ENCODE data around the gene HOXD11.

The HOXD11 gene

DNA sequence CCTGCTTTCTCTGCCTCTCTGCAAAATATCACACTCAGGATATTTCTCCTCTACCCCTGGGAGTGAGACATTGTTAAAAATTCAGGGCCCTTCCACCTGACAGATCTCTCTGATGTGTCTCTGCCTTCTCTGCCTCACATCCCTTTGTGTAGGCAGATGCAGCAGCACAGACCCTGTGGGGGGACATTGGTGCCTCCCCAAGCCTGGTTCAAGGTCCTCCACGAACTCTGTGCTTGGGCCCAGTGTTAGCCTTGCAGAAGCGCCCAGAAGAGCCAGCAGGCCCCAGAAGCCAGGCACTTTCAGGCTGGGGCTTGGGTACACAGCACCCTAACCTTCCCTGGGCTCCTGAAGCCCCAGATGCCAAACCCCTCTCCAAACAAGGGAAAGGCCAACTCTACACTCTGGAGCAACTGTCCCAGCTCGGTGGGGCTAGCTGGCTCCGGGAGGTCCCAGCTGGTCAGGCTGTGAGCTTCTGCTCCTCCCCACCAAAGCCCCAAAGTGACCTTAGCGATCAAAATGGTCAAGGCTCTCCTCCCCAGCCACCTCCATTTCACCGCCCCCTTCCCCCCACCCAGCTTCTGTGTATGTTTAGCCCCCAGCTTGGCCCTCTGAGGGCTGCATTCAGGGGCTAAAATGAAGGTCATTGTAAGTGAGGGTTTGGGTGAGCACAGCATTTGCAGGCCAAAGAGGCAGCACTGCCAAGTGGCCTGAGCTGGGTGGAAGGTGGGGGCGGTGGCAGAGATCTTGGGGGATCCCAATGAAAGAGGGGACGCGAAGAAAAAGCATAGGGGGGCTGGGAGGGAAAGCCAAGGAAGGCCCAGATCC, 18.1 kb downstream of the HOXD11 start:
- no peak overlapping the region for H3K27ac ChIP-seq (ENCODE audit: low read depth, low read length, severe bottlenecking)
- no peaks in the 10 kb centered on the region for H3K36me3 ChIP-seq (ENCODE audit: control insufficient read depth, insufficient read depth, low read length)
- no peaks in the 10 kb centered on the region for H3K9me3 ChIP-seq (ENCODE audit: control insufficient read depth, low read length)
- WGBS, 2 experiments (ENCODE audit: insufficient coverage in 2 of 2), result 19 to 25% methylated on average over 5 to 7 of the region's 9 CpGs
- H3K4me3 ChIP-seq (ENCODE audit: extremely low read depth, insufficient read depth, low read length, poor library complexity, severe bottlenecking), result no peak overlapping the region
- H3K4me1 ChIP-seq (ENCODE audit: control insufficient read depth, insufficient read depth, low read length, poor library complexity, severe bottlenecking), result no peaks in the 10 kb centered on the region

DNA sequence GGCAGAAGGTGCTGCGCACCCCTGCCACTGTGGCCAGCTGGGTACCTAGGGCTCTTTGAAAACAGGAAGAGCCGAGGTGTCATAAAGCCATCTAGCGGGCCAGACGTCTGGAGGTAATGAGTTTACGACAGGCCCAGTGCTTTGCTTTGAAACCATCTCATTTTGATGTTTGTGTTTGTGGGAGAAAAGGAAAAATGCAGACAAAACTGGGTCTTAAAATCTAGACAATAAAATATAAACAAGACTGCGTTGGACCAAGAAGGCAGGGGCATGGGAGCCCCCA, 18.6 kb downstream of the HOXD11 start:
- no peaks in the 10 kb centered on the region for H3K36me3 ChIP-seq (ENCODE audit: control insufficient read depth, insufficient read depth, low read length)
- no peaks in the 10 kb centered on the region for H3K4me1 ChIP-seq (ENCODE audit: control insufficient read depth, insufficient read depth, low read length, poor library complexity, severe bottlenecking)
- no peaks in the 10 kb centered on the region for H3K9me3 ChIP-seq (ENCODE audit: control insufficient read depth, low read length)
- no peak overlapping the region for H3K4me3 ChIP-seq (ENCODE audit: extremely low read depth, insufficient read depth, low read length, poor library complexity, severe bottlenecking)
- no peak overlapping the region for H3K27ac ChIP-seq (ENCODE audit: low read depth, low read length, severe bottlenecking)
- 14 to 15% methylated on average over 5 to 6 of the region's 6 CpGs for WGBS, 2 experiments (ENCODE audit: insufficient coverage in 2 of 2)

DNA sequence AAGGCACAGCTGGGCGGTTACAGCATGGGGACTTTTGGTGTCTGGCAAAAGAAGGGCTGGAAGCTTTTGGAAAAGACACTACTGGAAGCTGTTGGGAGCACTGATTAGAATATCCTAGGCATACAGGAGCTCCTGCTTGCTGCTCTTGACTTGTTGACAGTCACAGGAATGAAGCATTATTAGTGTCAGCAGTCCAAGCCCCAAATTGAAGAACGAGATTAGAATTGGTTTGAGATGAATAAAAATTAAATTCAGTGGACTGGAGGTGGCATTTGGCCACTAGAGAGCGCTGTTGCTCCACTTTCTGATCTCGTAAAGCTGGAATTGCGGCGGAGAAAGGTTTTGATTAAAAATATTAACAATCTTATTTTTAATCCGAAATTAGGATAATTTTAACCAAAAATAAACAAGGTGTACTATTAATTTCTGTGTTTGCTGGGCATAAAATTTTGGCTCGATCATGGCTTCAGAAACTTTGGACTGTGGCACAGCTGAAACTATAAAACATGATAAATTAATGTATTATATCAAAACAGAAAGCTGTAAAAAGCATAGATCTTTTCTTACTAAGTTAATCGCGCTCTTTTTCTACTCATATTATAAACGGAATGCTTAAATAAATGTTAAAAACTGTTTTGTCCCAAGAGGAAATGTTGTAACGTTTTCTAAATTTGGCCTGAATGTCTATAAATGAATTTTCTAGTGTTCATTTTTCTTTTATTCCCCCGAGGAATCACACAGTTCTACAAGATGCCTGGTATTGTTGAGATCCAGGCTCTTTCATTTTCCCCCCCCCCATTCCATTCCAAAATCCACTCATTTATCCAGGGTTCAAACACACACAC, 20.1 kb downstream of the HOXD11 start:
- H3K4me3 ChIP-seq (ENCODE audit: extremely low read depth, insufficient read depth, low read length, poor library complexity, severe bottlenecking), result no peak overlapping the region
- WGBS, 2 experiments (ENCODE audit: insufficient coverage in 2 of 2), result 14 to 20% methylated on average over 1 to 2 of the region's 13 CpGs
- H3K9me3 ChIP-seq (ENCODE audit: control insufficient read depth, low read length), result no peaks in the 10 kb centered on the region
- H3K4me1 ChIP-seq (ENCODE audit: control insufficient read depth, insufficient read depth, low read length, poor library complexity, severe bottlenecking), result no peaks in the 10 kb centered on the region
- H3K36me3 ChIP-seq (ENCODE audit: control insufficient read depth, insufficient read depth, low read length), result no peaks in the 10 kb centered on the region
- H3K27ac ChIP-seq (ENCODE audit: low read depth, low read length, severe bottlenecking), result no peak overlapping the region

DNA sequence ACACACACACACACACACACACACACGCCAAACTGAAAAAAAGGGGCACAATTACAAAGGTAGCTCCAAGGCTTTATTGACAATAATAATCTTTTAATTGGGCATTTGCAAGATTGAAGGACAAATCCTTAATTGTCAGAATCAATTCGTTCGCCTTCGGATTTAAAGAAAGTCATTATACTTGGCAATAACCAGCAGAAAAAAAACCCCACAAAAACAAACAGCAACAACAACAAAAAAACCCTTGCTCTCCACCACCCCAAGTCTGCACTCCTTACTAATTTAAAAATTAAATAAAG, 20.6 kb downstream of the HOXD11 start:
- H3K27ac ChIP-seq (ENCODE audit: low read depth, low read length, severe bottlenecking), result no peak overlapping the region
- H3K4me1 ChIP-seq (ENCODE audit: control insufficient read depth, insufficient read depth, low read length, poor library complexity, severe bottlenecking), result no peaks in the 10 kb centered on the region
- H3K9me3 ChIP-seq (ENCODE audit: control insufficient read depth, low read length), result no peaks in the 10 kb centered on the region
- WGBS, 2 experiments (ENCODE audit: insufficient coverage in 2 of 2), result 33 to 67% methylated on average over 3 of the region's 4 CpGs
- H3K4me3 ChIP-seq (ENCODE audit: extremely low read depth, insufficient read depth, low read length, poor library complexity, severe bottlenecking), result no peak overlapping the region
- no peaks in the 10 kb centered on the region for H3K36me3 ChIP-seq (ENCODE audit: control insufficient read depth, insufficient read depth, low read length)

DNA sequence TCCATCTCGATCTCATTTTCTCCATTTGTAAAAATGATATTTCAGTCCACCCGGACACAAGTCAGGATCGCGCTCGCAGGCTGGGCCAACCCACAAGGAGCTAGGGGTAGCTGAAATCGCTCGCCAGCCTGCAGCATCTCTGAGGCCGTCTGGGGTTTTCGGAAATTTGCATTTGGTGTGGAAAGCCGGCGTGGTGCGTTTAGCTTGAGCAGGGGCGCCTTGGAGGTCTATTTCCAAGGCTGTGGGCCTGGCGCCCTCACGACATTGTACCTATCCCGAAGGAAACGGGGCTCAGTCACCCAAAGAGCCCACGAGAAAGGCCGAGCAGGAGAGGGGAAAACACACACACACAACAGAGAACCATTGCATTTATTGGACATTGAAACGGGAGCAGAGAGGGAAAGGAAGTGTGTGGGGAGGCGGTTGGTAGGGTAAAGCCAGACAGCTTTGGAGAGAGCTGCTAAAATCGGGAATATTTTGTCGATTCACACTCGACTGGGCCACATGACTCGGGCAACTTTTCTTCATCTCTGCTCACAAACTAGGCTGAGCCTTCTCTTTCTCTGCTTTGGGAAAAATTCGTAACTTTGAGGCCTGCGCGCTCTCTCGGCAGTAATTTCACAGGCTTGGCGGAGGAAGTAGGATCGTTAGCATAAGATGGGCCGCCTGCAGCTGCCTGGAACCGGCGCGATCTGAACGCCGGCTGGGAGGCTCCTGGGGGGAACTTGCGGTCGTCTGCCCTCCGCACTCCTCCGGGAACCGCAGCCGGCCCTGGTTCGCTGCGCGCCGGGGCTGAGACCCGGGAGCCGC, 21.3 kb downstream of the HOXD11 start:
- H3K27ac ChIP-seq (ENCODE audit: low read depth, low read length, severe bottlenecking), result no peak overlapping the region
- no peaks in the 10 kb centered on the region for H3K4me1 ChIP-seq (ENCODE audit: control insufficient read depth, insufficient read depth, low read length, poor library complexity, severe bottlenecking)

DNA sequence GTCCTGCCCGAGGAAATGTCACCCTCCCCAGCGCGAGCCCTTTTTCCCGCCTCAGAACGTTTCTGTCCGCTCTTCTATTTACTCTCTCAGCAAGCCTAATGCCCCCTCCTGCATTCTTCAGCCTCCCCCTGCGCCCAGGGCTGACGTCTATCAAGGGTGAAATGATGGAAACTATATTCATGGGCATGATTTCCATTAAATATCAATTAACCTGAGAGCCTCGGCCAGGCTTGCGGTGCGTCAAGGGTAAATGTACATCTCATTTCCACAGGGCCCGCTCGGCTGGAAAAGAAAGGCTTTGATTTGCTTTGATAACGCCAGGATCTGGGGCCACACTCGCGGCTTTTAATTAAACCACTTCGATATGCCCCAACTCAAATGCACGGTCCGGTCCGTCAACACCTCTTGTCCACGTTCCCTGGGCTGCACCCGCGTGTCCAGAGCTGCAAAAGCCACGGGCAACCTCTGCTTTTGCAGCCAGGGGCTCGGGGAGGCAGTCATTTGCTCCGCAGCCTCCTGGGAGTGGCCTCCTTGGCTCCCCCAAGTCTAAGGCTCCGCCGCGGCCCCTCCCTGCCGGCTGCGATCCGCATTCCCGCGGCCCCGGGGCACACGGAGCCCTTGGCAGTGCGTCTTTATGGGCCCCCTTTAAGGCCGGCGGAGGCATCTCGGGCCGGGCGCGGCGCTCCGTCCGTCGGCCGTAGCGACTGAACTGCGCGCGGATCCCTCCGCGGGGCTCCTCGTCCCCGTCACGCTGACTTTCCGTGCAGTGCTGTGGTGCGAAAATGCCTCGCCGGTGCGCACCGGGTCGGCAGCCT, 22.1 kb downstream of the HOXD11 start, which contains the start of gene HOXD8:
Gene HOXD8 (plus strand): TSS at position 724 of the 815 bp plus-strand sequence. CDS start 662 bp downstream, outside the sequence.
- 0 to 1% methylated on average over 43 to 55 of the region's 64 CpGs for WGBS, 2 experiments (ENCODE audit: insufficient coverage in 2 of 2)
- Histone ChIP-seq H3K36me3 (ENCODE audit: control insufficient read depth, insufficient read depth, low read length) (no peaks in the 10 kb centered on the region), H3K27ac (ENCODE audit: low read depth, low read length, severe bottlenecking) (no peak within 1 kb of the TSS), H3K4me3 (ENCODE audit: extremely low read depth, insufficient read depth, low read length, poor library complexity, severe bottlenecking) (peak within 1 kb of the TSS; percentile 30), H3K4me1 (ENCODE audit: control insufficient read depth, insufficient read depth, low read length, poor library complexity, severe bottlenecking) (no peaks in the 10 kb centered on the region), H3K9me3 (ENCODE audit: control insufficient read depth, low read length) (no peaks in the 10 kb centered on the region)

More for the DNA sequence above, 21.3 kb downstream of the HOXD11 start:
- Histone ChIP-seq H3K4me3 (ENCODE audit: extremely low read depth, insufficient read depth, low read length, poor library complexity, severe bottlenecking) (no peak overlapping the region), H3K36me3 (ENCODE audit: control insufficient read depth, insufficient read depth, low read length) (no peaks in the 10 kb centered on the region), H3K9me3 (ENCODE audit: control insufficient read depth, low read length) (no peaks in the 10 kb centered on the region)
- 2 to 3% methylated on average over 37 to 42 of the region's 49 CpGs for WGBS, 2 experiments (ENCODE audit: insufficient coverage in 2 of 2)

DNA sequence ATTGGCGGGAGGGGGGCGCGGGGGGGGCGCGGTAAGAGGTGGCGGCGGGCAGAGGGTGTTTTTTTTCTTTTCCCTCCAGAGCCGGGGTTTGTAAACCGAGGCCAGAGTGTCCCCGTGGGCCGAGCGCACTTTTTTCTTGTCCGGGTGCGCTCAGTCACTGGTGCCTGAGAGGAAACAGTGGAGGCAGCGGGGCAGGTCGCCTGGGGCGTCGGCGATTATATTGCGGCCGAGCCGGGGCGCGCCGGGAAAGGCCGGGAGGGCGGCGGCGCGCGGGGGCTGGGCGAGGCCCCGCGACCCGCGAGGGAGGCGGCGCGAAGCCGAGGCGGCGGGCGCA, 22.7 kb downstream of the HOXD11 start:
- H3K4me3 ChIP-seq (ENCODE audit: extremely low read depth, insufficient read depth, low read length, poor library complexity, severe bottlenecking), result peak overlapping the region; percentile 29
- no peaks in the 10 kb centered on the region for H3K9me3 ChIP-seq (ENCODE audit: control insufficient read depth, low read length)
- 1 to 2% methylated on average over 27 to 38 of the region's 43 CpGs for WGBS, 2 experiments (ENCODE audit: insufficient coverage in 2 of 2)
- H3K27ac ChIP-seq (ENCODE audit: low read depth, low read length, severe bottlenecking), result no peak overlapping the region
- H3K36me3 ChIP-seq (ENCODE audit: control insufficient read depth, insufficient read depth, low read length), result no peaks in the 10 kb centered on the region
- H3K4me1 ChIP-seq (ENCODE audit: control insufficient read depth, insufficient read depth, low read length, poor library complexity, severe bottlenecking), result no peaks in the 10 kb centered on the region

DNA sequence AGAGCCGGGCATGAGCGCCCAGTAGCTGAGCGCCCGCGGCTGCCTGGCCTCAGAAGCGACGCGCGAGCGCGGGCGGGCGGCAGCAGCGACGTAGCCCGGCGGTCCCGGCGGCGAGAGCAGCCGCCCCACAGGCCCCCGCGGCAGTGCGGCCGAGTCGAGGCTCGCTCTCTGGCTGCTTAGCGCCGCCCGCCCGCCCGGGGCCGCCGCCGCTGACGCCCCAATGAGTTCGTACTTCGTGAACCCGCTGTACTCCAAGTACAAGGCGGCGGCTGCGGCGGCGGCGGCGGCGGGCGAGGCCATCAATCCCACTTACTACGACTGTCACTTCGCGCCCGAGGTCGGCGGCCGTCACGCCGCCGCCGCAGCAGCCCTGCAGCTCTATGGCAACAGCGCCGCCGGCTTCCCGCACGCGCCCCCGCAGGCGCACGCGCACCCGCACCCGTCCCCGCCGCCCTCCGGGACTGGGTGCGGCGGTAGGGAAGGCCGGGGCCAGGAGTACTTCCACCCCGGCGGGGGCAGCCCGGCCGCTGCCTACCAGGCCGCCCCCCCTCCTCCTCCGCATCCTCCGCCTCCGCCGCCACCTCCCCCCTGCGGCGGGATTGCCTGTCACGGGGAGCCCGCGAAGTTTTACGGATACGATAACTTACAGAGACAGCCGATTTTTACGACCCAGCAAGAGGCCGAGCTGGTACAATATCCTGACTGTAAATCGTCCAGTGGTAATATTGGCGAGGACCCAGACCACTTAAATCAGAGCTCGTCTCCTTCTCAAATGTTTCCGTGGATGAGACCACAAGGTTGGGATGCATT, 23.3 kb downstream of the HOXD11 start:
- Histone ChIP-seq H3K27ac (ENCODE audit: low read depth, low read length, severe bottlenecking) (no peak overlapping the region), H3K36me3 (ENCODE audit: control insufficient read depth, insufficient read depth, low read length) (no peaks in the 10 kb centered on the region), H3K4me3 (ENCODE audit: extremely low read depth, insufficient read depth, low read length, poor library complexity, severe bottlenecking) (peak overlapping the region; percentile 30), H3K4me1 (ENCODE audit: control insufficient read depth, insufficient read depth, low read length, poor library complexity, severe bottlenecking) (no peaks in the 10 kb centered on the region), H3K9me3 (ENCODE audit: control insufficient read depth, low read length) (no peaks in the 10 kb centered on the region)
- 0% methylated on average over 71 to 85 of the region's 100 CpGs for WGBS, 2 experiments (ENCODE audit: insufficient coverage in 2 of 2)

DNA sequence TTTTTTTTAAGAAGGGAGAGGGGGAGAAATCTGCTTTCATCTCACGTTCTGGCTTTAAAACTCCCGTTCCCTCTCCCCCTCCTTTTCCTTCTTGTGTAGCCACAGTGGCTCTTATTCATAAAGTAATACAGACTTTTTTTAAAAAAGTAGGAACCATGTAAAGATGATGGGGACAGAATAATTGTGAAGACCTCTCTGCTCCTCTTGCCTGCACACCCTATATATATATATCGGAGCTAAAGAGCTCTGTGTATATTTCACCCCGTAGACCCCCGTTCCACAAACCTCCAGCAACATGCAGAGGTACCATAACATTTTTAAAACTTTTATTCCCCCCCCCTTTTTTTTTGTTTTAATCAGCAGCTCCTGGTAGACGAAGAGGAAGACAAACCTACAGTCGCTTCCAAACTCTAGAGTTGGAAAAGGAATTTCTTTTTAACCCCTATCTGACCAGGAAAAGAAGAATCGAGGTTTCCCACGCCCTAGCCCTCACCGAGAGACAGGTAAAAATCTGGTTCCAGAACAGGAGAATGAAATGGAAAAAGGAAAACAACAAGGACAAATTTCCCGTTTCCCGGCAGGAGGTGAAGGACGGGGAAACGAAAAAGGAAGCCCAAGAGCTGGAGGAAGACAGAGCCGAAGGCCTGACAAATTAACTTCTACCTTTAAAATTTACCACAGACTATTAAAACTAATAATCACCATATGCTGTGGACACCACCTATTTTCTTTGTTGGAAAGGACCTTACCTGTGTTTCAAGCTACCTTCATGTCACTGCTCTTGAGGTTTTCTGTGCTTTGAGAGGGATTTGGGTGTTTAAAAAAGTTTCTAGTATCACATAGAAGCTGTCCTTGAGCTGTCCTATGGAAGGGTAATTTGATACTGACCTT, 24.1 kb downstream of the HOXD11 start:
- H3K9me3 ChIP-seq (ENCODE audit: control insufficient read depth, low read length), result no peaks in the 10 kb centered on the region
- H3K4me3 ChIP-seq (ENCODE audit: extremely low read depth, insufficient read depth, low read length, poor library complexity, severe bottlenecking), result peak overlapping the region; percentile 30
- no peaks in the 10 kb centered on the region for H3K36me3 ChIP-seq (ENCODE audit: control insufficient read depth, insufficient read depth, low read length)
- H3K27ac ChIP-seq (ENCODE audit: low read depth, low read length, severe bottlenecking), result no peak overlapping the region
- 21 to 26% methylated on average over 4 to 8 of the region's 15 CpGs for WGBS, 2 experiments (ENCODE audit: insufficient coverage in 2 of 2)
- no peaks in the 10 kb centered on the region for H3K4me1 ChIP-seq (ENCODE audit: control insufficient read depth, insufficient read depth, low read length, poor library complexity, severe bottlenecking)

Measured in mesodermal cell (in vitro differentiated cells).